HEK293 (cell line): ENCODE data around the gene AP5S1.
A peak's percentile ranks its signal among the peaks of the same experiment; 100 is the strongest.

Experiments used
- CTCF ChIA-PET: fragments of 350-600 bp; formaldehyde crosslinking; extraction: SDS; loops from one replicate; lab custom pipeline; 2021; ENCODE audit warnings: antibody characterized with exemption; lab: Yijun Ruan, JAX
- POLR2A ChIA-PET: fragments of 300-600 bp; formaldehyde crosslinking; extraction: SDS; loops from one replicate; lab custom pipeline; 2020; ENCODE audit warnings: antibody characterized with exemption, inconsistent platforms; lab: Yijun Ruan, JAX
- H3K27ac ChIP-seq: fragments of 200-500 bp; sonication (Bioruptor generic); 2 replicates; pipeline ENCODE4 v1.5.1; 2014; ENCODE audit warnings: low read depth, low read length, control low read depth, inconsistent platforms; ENCODE audit errors: extremely low read depth
- H3K36me3 ChIP-seq, 2 experiments: fragments of 200-500 bp in 1 of 2; sonication (Bioruptor generic) in 1 of 2; 1 replicate in 1 of 2; 2 replicates in 1 of 2; pipeline ENCODE4 v1.5.1; 2014 to 2017; ENCODE audit warnings: inconsistent platforms in 2 of 2, low read length in 2 of 2; ENCODE audit not compliant: control insufficient read depth in 2 of 2, insufficient read depth in 1 of 2
- H3K4me1 ChIP-seq: fragments of 200-500 bp; sonication (Bioruptor generic); 2 replicates; pipeline ENCODE4 v1.5.1; 2014; ENCODE audit warnings: mild to moderate bottlenecking, low read length, inconsistent platforms; ENCODE audit not compliant: control insufficient read depth, insufficient read depth
- H3K4me3 ChIP-seq: 2 replicates; pipeline ENCODE4 v1.5.1; 2011; ENCODE audit warnings: low read depth, mild to moderate bottlenecking, control low read depth, low read length, moderate library complexity
- H3K9me3 ChIP-seq: fragments of 200-500 bp; sonication (Bioruptor generic); 2 replicates; pipeline ENCODE4 v1.5.1; 2014; ENCODE audit warnings: low read depth, low read length, inconsistent platforms; ENCODE audit not compliant: control insufficient read depth, insufficient read depth
- ATF2 ChIP-seq: fragments of 450-650 bp; formaldehyde crosslinking; IDR thresholded peaks from 2 replicates; pipeline ENCODE4 v1.5.1; 2016; ENCODE audit warnings: missing biosample characterization, missing genetic modification characterization, low read depth
- GLIS2 ChIP-seq: fragments of 450-650 bp; formaldehyde crosslinking; IDR thresholded peaks from 2 replicates; pipeline ENCODE4 v1.5.1; 2016; ENCODE audit warnings: missing biosample characterization, missing genetic modification characterization
- HOXA7 ChIP-seq: sonication (generic); formaldehyde crosslinking; IDR thresholded peaks from 2 replicates; pipeline ENCODE4 v1.8.1; 2022; ENCODE audit warnings: missing genetic modification reagents, borderline replicate concordance
- PRDM1 ChIP-seq: fragments of 450-650 bp; formaldehyde crosslinking; IDR thresholded peaks from 2 replicates; pipeline ENCODE4; 2016; ENCODE audit warnings: missing biosample characterization, missing genetic modification characterization
- PRDM2 ChIP-seq: fragments of 450-650 bp; formaldehyde crosslinking; IDR thresholded peaks from 2 replicates; pipeline ENCODE4 v1.5.1; 2016; ENCODE audit warnings: missing biosample characterization, missing genetic modification characterization, borderline replicate concordance
- SP7 ChIP-seq: fragments of 450-650 bp; formaldehyde crosslinking; IDR thresholded peaks from 2 replicates; pipeline ENCODE4 v1.5.1; 2016; ENCODE audit warnings: missing biosample characterization, missing genetic modification characterization
- ZBTB1 ChIP-seq: fragments of 450-650 bp; formaldehyde crosslinking; IDR thresholded peaks from 2 replicates; pipeline ENCODE4 v1.5.1; 2016; ENCODE audit warnings: missing biosample characterization, missing genetic modification characterization
- ZBTB11 ChIP-seq: fragments of 450-650 bp; formaldehyde crosslinking; conservative IDR thresholded peaks from 2 replicates; pipeline ENCODE4 v1.5.1; 2016; ENCODE audit warnings: low read depth, missing biosample characterization, missing genetic modification characterization
- ZBTB17 ChIP-seq: fragments of 450-650 bp; formaldehyde crosslinking; IDR thresholded peaks from 2 replicates; pipeline ENCODE4 v1.5.1; 2016; ENCODE audit warnings: missing biosample characterization, missing genetic modification characterization
- ZFP69B ChIP-seq: fragments of 450-650 bp; formaldehyde crosslinking; IDR thresholded peaks from 2 replicates; pipeline ENCODE4 v1.5.1; 2016; ENCODE audit warnings: missing biosample characterization, missing genetic modification characterization
- ZNF112 ChIP-seq: fragments of 450-650 bp; formaldehyde crosslinking; IDR thresholded peaks from 2 replicates; pipeline ENCODE4 v1.5.0; 2017; ENCODE audit warnings: missing biosample characterization, missing genetic modification characterization
- ZNF16 ChIP-seq: fragments of 450-650 bp; formaldehyde crosslinking; IDR thresholded peaks from 2 replicates; pipeline ENCODE4 v1.5.1; 2016; ENCODE audit warnings: low read depth, missing biosample characterization, missing genetic modification characterization
- ZNF214 ChIP-seq: fragments of 450-650 bp; formaldehyde crosslinking; IDR thresholded peaks from 2 replicates; pipeline ENCODE4 v1.5.1; 2017; ENCODE audit warnings: missing biosample characterization, mild to moderate bottlenecking, missing genetic modification characterization, borderline replicate concordance
- ZNF24 ChIP-seq: fragments of 450-650 bp; formaldehyde crosslinking; IDR thresholded peaks from 2 replicates; pipeline ENCODE4 v1.5.1; 2016; ENCODE audit warnings: missing biosample characterization, missing genetic modification characterization
- ZNF48 ChIP-seq: fragments of 450-650 bp; formaldehyde crosslinking; IDR thresholded peaks from 2 replicates; pipeline ENCODE4 v1.5.1; 2016; ENCODE audit warnings: missing biosample characterization, missing genetic modification characterization
- ZNF510 ChIP-seq: fragments of 450-650 bp; formaldehyde crosslinking; IDR thresholded peaks from 2 replicates; pipeline ENCODE4 v1.5.1; 2018; ENCODE audit warnings: mild to moderate bottlenecking, missing genetic modification characterization, missing biosample characterization; ENCODE audit not compliant: insufficient replicate concordance
- ZNF677 ChIP-seq: fragments of 450-650 bp; IDR thresholded peaks from 2 replicates; pipeline ENCODE4 v1.5.0; 2018; ENCODE audit warnings: missing biosample characterization, mild to moderate bottlenecking, missing genetic modification characterization, moderate library complexity
- ZNF747 ChIP-seq: fragments of 450-650 bp; formaldehyde crosslinking; IDR thresholded peaks from 2 replicates; pipeline ENCODE4 v1.5.1; 2016; ENCODE audit warnings: missing biosample characterization, missing genetic modification characterization
- ZNF830 ChIP-seq: fragments of 450-650 bp; IDR thresholded peaks from 2 replicates; pipeline ENCODE4 v1.5.0; 2018; ENCODE audit warnings: missing biosample characterization, missing genetic modification characterization, low read depth, mild to moderate bottlenecking, moderate library complexity
- TF ChIP-seq, protein P1 (sequence below): IDR thresholded peaks from 2 replicates; pipeline ENCODE4 v1.6.1; 2011; ENCODE audit warnings: mild to moderate bottlenecking, low read depth, low read length, borderline replicate concordance
- TF ChIP-seq, protein P2 (sequence below): fragments of 450-650 bp; formaldehyde crosslinking; IDR thresholded peaks from 2 replicates; pipeline ENCODE4 v1.5.1; 2016; ENCODE audit warnings: missing biosample characterization, missing genetic modification characterization

AP5S1 gene

GRCh38 chr20:3820048-3820900 lies at the start of gene AP5S1:
Gene AP5S1 (plus strand): TSS chr20:3820547. CDS start chr20:3822118, 1,571 bp downstream.
- H3K27ac ChIP-seq: peak within 1 kb of the TSS; percentile 93
- ChIA-PET CTCF (interaction anchor here (0.5 to 5.8 kb wide), 31 partner anchors 10 to 688 kb away, joined by 3 to 142 read pairs (median 4); partner anchors contain the start of genes ADISSP, CENPB and SPEF1), POLR2A (interaction anchor here (0.6 to 4.4 kb wide), 21 partner anchors 8 to 222 kb away, joined by 3 to 40 read pairs (median 5); partner anchors contain the start of genes ADISSP, CDC25B, CENPB and MAVS)
- H3K9me3 ChIP-seq: no peaks in the 10 kb centered on the region
- peaks cover 5% of the 10 kb centered on the region; the same call in 1 of the 2 replicates for H3K4me1 ChIP-seq
- peak within 1 kb of the TSS; percentile 73 for H3K4me3 ChIP-seq
- H3K36me3 ChIP-seq: peaks cover 9 to 35% of the 10 kb centered on the region in 2 experiments
- TF ChIP-seq ATF2 (peak; percentile 98), PRDM2 (tag by site-specific recombination) (no peak), ZNF830 (no peak), ZNF24 (tag by site-specific recombination) (peak; percentile 84; the same call in 1 of the 2 replicates), ZNF214 (tag by site-specific recombination) (no peak), ZNF747 (tag by site-specific recombination) (no peak), ZBTB17 (tag by site-specific recombination) (peak; percentile 90), ZNF677 (tag by site-specific recombination) (no peak; the same call in 1 of the 2 replicates), ZNF48 (tag by site-specific recombination) (no peak), GLIS2 (tag by site-specific recombination) (no peak), ZNF510 (no peak), PRDM1 (tag by site-specific recombination) (no peak), ZBTB11 (peak; percentile 80), ZNF112 (tag by site-specific recombination) (no peak), SP7 (tag by site-specific recombination) (peak; percentile 84), ZFP69B (no peak; the same call in 1 of the 2 replicates), ZNF16 (tag by site-specific recombination) (no peak), HOXA7 (CRISPR knock-in tag) (no peak), ZBTB1 (tag by site-specific recombination) (0 out of 2 replicates have a peak, but pooled peaks have one; percentile 60)
- TF ChIP-seq, protein P1, sequence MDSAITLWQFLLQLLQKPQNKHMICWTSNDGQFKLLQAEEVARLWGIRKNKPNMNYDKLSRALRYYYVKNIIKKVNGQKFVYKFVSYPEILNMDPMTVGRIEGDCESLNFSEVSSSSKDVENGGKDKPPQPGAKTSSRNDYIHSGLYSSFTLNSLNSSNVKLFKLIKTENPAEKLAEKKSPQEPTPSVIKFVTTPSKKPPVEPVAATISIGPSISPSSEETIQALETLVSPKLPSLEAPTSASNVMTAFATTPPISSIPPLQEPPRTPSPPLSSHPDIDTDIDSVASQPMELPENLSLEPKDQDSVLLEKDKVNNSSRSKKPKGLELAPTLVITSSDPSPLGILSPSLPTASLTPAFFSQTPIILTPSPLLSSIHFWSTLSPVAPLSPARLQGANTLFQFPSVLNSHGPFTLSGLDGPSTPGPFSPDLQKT: no peak
- TF ChIP-seq, protein P2, sequence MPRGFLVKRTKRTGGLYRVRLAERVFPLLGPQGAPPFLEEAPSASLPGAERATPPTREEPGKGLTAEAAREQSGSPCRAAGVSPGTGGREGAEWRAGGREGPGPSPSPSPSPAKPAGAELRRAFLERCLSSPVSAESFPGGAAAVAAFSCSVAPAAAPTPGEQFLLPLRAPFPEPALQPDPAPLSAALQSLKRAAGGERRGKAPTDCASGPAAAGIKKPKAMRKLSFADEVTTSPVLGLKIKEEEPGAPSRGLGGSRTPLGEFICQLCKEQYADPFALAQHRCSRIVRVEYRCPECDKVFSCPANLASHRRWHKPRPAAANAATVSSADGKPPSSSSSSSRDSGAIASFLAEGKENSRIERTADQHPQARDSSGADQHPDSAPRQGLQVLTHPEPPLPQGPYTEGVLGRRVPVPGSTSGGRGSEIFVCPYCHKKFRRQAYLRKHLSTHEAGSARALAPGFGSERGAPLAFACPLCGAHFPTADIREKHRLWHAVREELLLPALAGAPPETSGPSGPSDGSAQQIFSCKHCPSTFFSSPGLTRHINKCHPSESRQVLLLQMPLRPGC (tag by site-specific recombination): no peak; the same call in 1 of the 2 replicates
